Omental fat pad (tissue), 4 donors: ENCODE results near the gene PSMA5. TPM values are rescaled to one million over a fixed set of nuclear protein-coding genes. Genes with fewer than 3 reads are reported as not detected.

Source experiments
- ATAC-seq: fragments of 150-250 bp; one replicate; pipeline ENCODE4 v1.9.1; 2016; ENCODE audit warnings: mild to moderate bottlenecking, moderate library complexity; ENCODE audit not compliant: low FRiP score
- DNase-seq: peaks from one replicate; pipeline ENCODE4 v3.0.0-alpha.2; 2019; ENCODE audit warnings: low spot score
- total RNA-seq, 4 donors: library from RNA; depleted of rRNA; stranded (reverse); fragments of >200 nt; gene quantifications; one replicate each; pipeline ENCODE4 v1.1.0, GENCODE V29; 2016
- TF ChIP-seq, protein P1 (sequence below), 3 donors: fragments of 450-650 bp; IDR thresholded peaks; one replicate each; pipeline ENCODE4 v1.5.1; 2016 to 2017; ENCODE audit warnings: antibody characterized with exemption in 3 of 3, mild to moderate bottlenecking in 3 of 3, moderate library complexity in 2 of 3

PSMA5 gene
- total RNA-seq, 4 donors from 2014 or later, result 21.0 to 36.9 (median 29.7) TPM

- DNase-seq, result no peak
- no peak for ATAC-seq
- TF ChIP-seq, protein P1, sequence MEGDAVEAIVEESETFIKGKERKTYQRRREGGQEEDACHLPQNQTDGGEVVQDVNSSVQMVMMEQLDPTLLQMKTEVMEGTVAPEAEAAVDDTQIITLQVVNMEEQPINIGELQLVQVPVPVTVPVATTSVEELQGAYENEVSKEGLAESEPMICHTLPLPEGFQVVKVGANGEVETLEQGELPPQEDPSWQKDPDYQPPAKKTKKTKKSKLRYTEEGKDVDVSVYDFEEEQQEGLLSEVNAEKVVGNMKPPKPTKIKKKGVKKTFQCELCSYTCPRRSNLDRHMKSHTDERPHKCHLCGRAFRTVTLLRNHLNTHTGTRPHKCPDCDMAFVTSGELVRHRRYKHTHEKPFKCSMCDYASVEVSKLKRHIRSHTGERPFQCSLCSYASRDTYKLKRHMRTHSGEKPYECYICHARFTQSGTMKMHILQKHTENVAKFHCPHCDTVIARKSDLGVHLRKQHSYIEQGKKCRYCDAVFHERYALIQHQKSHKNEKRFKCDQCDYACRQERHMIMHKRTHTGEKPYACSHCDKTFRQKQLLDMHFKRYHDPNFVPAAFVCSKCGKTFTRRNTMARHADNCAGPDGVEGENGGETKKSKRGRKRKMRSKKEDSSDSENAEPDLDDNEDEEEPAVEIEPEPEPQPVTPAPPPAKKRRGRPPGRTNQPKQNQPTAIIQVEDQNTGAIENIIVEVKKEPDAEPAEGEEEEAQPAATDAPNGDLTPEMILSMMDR (IDR thresholded peaks at IDR 0.05), result no peak
These were observed 57.8 kb downstream of the PSMA5 start for GRCh38 chr1:109368464-109368863.

DNA sequence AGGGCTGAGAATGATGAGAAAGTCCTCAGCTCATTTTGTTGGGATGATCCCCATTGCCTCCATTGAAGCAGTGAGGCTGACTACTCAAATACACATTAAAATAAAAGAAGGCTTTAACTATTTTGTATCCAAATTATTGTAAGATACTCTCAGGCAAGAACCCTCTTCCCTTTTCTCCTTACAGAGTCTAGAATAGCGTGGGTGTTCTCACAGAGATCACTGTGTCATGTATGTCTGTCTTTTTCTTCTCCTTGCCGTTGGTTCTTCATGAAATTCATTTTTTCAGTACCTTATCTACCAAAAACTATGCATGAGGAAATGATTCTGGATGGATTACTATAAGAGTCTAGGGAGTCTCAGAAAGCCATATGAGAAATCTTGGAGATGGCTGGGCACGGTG is 58.6 kb downstream of the PSMA5 start:
- TF ChIP-seq, protein P1 (IDR thresholded peaks at IDR 0.05), result no peak
- ATAC-seq (no peak), DNase-seq (no peak)

GRCh38 chr1:109365642-109366204 is 60.5 kb downstream of the PSMA5 start:
- ATAC-seq, result no peak
- TF ChIP-seq, protein P1 (IDR thresholded peaks at IDR 0.05), result no peak
- DNase-seq, result no peak

- TF ChIP-seq, protein P1 (IDR thresholded peaks at IDR 0.05), result no peak
- DNase-seq (no peak), ATAC-seq (no peak)
These were observed 64.6 kb downstream of the PSMA5 start for GRCh38 chr1:109361649-109362048.

- DNase-seq (no peak), ATAC-seq (no peak)
- TF ChIP-seq, protein P1 (IDR thresholded peaks at IDR 0.05), result no peak
These were observed 65.2 kb downstream of the PSMA5 start for GRCh38 chr1:109361069-109361468.

- TF ChIP-seq, protein P1 (IDR thresholded peaks at IDR 0.05), result no peak
- ATAC-seq (peak; percentile 37), DNase-seq (no peak)
These were observed 68.6 kb downstream of the PSMA5 start for GRCh38 chr1:109357616-109358015.

DNA sequence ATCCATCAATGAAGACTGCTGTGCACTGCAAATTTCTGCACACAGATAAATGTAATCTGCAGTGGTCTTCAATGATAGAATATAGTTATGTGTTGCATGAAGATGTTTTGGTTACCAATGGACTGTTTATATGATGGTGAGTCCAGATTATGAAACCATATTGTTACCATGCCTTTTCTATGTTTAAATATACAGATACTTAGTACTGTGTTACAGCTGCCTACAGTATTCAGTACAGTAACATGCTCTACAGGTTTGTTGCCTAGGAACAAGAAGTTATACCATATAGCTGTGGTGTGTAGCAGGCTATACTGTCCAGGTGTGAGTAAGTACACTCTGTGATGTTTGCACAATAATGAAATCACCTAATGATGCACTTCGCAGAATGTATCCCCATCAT is 69.3 kb downstream of the PSMA5 start:
- ATAC-seq (no peak), DNase-seq (no peak)
- TF ChIP-seq, protein P1 (IDR thresholded peaks at IDR 0.05), result no peak
